Chondrocyte (in vitro differentiated cells): ENCODE measurements around the gene DHRS11. TPM values are rescaled to one million over a fixed set of nuclear protein-coding genes. Genes with fewer than 3 reads are reported as not detected.

Source experiments
- DNase-seq: peaks from one replicate; pipeline ENCODE4 v3.0.0; 2021; ENCODE audit warnings: mixed read lengths, low spot score
- H3K27ac Mint-ChIP-seq: one replicate; pipeline ENCODE4 v1.8.0; 2021; ENCODE audit warnings: mild to moderate bottlenecking, moderate library complexity, mixed read lengths; ENCODE audit not compliant: unreplicated experiment
- H3K27me3 Mint-ChIP-seq: 2 replicates; pipeline ENCODE4 v1.8.0; 2021; ENCODE audit warnings: low read depth, mixed read lengths
- H3K36me3 Mint-ChIP-seq: 2 replicates; pipeline ENCODE4 v1.8.0; 2021; ENCODE audit warnings: low read depth, mixed read lengths
- H3K4me1 Mint-ChIP-seq: 2 replicates; pipeline ENCODE4 v1.8.0; 2021; ENCODE audit warnings: low read depth, mild to moderate bottlenecking, mixed read lengths
- H3K4me3 Mint-ChIP-seq: one replicate; pipeline ENCODE4 v1.8.0; 2021; ENCODE audit warnings: mild to moderate bottlenecking, moderate library complexity, mixed read lengths; ENCODE audit not compliant: unreplicated experiment
- H3K9me3 Mint-ChIP-seq: 2 replicates; pipeline ENCODE4 v1.8.0; 2021; ENCODE audit warnings: low read depth, mixed read lengths
- total RNA-seq: library from RNA; stranded (reverse); gene quantifications from 3 replicates; pipeline ENCODE4 v1.2.1, GENCODE V29; 2021
- TF ChIP-seq, protein P1 (sequence below): fragments of 200-600 bp; sonication (generic); IDR thresholded peaks from 2 replicates; pipeline ENCODE4 v1.5.0; 2021; ENCODE audit warnings: antibody characterized with exemption, mild to moderate bottlenecking, moderate library complexity

The DHRS11 gene
- total RNA-seq, 1 donor from 2014 or later = 4.2 TPM

DNA sequence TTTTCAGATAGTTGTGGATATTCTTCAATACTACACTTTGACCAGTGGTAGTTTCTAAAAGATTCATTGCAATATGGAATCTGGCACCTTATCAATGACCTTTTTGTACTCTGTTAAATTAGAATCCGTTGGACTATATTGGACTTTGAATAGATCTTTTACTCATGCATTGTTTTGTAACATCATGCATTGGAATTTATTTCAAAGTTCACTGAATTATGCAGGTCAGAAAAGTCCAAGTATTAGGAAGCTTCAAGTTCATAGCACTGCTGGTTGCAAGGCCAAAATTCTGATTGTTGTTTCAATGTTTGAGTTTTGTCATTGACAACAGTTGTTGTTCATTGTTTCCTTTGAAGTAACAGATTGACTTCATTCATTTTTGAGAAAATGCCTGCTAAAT is 7.9 kb upstream of the DHRS11 start:
- no peak for DNase-seq
- Mint-ChIP-seq H3K4me3 (no peak overlapping the region), H3K9me3 (no peaks in the 10 kb centered on the region), H3K27me3 (no peaks in the 10 kb centered on the region), H3K27ac (no peak overlapping the region), H3K36me3 (peaks cover 24% of the 10 kb centered on the region), H3K4me1 (peaks cover 8% of the 10 kb centered on the region)
- TF ChIP-seq, protein P1, sequence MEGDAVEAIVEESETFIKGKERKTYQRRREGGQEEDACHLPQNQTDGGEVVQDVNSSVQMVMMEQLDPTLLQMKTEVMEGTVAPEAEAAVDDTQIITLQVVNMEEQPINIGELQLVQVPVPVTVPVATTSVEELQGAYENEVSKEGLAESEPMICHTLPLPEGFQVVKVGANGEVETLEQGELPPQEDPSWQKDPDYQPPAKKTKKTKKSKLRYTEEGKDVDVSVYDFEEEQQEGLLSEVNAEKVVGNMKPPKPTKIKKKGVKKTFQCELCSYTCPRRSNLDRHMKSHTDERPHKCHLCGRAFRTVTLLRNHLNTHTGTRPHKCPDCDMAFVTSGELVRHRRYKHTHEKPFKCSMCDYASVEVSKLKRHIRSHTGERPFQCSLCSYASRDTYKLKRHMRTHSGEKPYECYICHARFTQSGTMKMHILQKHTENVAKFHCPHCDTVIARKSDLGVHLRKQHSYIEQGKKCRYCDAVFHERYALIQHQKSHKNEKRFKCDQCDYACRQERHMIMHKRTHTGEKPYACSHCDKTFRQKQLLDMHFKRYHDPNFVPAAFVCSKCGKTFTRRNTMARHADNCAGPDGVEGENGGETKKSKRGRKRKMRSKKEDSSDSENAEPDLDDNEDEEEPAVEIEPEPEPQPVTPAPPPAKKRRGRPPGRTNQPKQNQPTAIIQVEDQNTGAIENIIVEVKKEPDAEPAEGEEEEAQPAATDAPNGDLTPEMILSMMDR = no peak

- TF ChIP-seq, protein P1 = no peak
- no peak overlapping the region for H3K27ac Mint-ChIP-seq
- H3K27me3 Mint-ChIP-seq = no peaks in the 10 kb centered on the region
- no peaks in the 10 kb centered on the region for H3K9me3 Mint-ChIP-seq
- no peak for DNase-seq
- H3K4me1 Mint-ChIP-seq = peaks cover 2% of the 10 kb centered on the region
- H3K4me3 Mint-ChIP-seq = no peak overlapping the region
- H3K36me3 Mint-ChIP-seq = peaks cover 17% of the 10 kb centered on the region
Observed at GRCh38 chr17:36586138-36586537, 5.5 kb upstream of the DHRS11 start.

DNA sequence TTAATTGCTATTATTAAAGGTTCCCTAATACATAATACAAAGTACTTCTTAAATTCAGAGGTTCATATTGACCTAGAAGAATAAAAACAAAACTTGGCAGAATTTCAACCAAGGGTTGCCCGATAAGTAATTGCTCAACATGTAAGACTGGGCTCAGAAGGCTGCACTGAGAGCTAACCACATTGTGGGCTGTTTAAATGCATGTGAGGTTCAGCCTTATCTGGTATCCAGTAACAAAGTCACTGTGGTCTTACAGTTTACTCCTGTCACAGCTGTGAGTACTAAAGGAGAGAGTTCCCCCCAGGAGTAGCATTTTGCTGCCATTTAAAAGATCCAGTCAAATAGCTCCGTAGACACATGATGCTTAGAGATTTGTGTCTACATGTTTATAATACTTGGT is 1.6 kb upstream of the DHRS11 start:
- Mint-ChIP-seq H3K4me1 (peaks cover 19% of the 10 kb centered on the region), H3K27me3 (no peaks in the 10 kb centered on the region), H3K9me3 (no peaks in the 10 kb centered on the region), H3K36me3 (peaks cover 12% of the 10 kb centered on the region), H3K27ac (no peak overlapping the region), H3K4me3 (no peak overlapping the region)
- TF ChIP-seq, protein P1 = no peak
- no peak for DNase-seq

DNA sequence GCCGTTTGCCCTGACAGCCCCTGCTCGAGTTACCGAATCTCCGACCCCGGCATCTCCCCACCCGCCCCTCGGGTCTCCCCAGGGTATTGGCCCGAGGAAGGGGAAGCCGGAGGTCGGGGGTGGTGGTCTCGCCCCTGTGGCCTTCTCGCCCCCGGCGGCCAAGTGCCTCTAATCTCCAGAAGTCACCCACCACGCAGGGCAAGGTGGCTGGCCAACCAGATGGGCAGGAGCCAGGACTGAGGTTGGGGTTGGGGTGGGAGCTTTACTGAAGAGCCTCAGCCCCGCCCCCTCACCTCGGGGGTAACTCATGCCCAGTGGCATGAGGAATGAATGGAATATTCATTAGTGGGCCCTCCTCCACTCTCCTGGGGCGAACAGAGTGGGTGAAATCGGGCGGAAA is 637 bp downstream of the DHRS11 start:
- peaks cover 19% of the 10 kb centered on the region for H3K4me1 Mint-ChIP-seq
- TF ChIP-seq, protein P1 = no peak

GRCh38 chr17:36592716-36593321 is 1.1 kb downstream of the DHRS11 start:
- TF ChIP-seq, protein P1 = no peak
- Mint-ChIP-seq H3K36me3 (peaks cover 5% of the 10 kb centered on the region), H3K9me3 (no peaks in the 10 kb centered on the region), H3K27me3 (no peaks in the 10 kb centered on the region), H3K4me1 (peaks cover 19% of the 10 kb centered on the region), H3K4me3 (peak overlapping the region; percentile 64), H3K27ac (peak overlapping the region; percentile 63)
- DNase-seq = no peak

More for the DNA sequence above, 637 bp downstream of the DHRS11 start:
- Mint-ChIP-seq H3K27ac (peak overlapping the region; percentile 63), H3K36me3 (peaks cover 5% of the 10 kb centered on the region), H3K27me3 (no peaks in the 10 kb centered on the region), H3K4me3 (peak overlapping the region; percentile 64), H3K9me3 (no peaks in the 10 kb centered on the region)
- DNase-seq = no peak
